Peyer's patch (tissue), 4 donors: ENCODE data around the gene CYTH3.

Experiments
- CTCF ChIP-seq, 6 experiments: fragments of 450-650 bp in 4 of 6; fragments of 200-600 bp in 2 of 6; sonication (generic) in 1 of 6; IDR thresholded peaks; one replicate each; pipeline ENCODE4 v1.5.1; 2017 to 2019; ENCODE audit warnings: antibody characterized with exemption in 6 of 6, mild to moderate bottlenecking in 3 of 6, moderate library complexity in 1 of 6
- POLR2A ChIP-seq, 2 donors: fragments of 450-650 bp; IDR thresholded peaks; one replicate each; pipeline ENCODE4 v1.5.1; 2017; ENCODE audit warnings: antibody characterized with exemption in 2 of 2, mild to moderate bottlenecking in 2 of 2, moderate library complexity in 2 of 2

GRCh38 chr7:6193709-6194108, 78.7 kb downstream of the CYTH3 start:
- TF ChIP-seq CTCF (IDR thresholded peaks at IDR 0.05) (no peak), POLR2A (IDR thresholded peaks at IDR 0.05) (no peak)
